Smooth muscle cell of the brain vasculature (primary cell): Measurements from ENCODE around the gene GINS3.

Experiments
- DNase-seq: peaks from one replicate; pipeline ENCODE4 v3.0.0-alpha.2; 2012; ENCODE audit warnings: low read depth, low spot score

GINS3 gene

DNA sequence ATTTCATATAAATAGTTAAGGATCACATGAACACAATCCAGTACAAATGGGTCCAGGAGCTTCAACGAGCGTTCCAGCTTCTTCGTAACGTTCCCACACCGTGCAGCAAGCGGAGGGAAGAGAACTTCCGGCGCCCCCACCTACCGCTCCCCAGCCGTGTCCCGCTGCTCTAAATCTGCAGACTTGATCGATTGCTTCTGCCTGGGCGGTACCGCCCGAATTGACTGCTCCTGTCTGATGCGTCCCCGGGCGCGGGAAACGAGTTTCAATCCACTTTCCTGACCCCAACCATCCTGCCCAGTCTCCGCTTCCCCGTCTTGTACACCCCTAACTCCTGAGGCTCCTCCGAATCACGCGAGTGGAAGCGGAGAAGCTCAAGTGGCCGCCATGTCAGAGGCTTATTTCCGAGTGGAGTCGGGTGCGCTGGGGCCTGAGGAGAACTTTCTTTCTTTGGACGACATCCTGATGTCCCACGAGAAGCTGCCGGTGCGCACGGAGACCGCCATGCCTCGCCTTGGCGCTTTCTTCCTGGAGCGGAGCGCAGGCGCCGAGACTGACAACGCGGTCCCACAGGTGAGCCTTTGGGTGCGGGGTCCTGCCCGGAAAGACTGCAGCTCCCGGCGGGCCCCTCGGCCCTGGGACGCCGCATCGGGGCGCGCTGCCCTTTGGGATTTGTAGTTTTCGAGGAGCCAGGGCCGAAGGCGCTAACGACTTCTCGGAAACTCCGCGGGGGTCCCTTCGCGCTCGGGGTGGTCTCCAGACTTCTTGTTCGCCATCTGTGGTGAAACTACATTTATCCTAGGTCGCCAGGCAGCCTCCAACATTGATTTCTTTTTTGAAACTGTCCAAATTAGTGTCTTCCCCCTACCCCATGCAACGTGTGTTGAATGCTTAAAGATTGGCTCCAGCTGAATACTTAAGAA is at the start of gene GINS3:
TSS of gene GINS3 (plus strand) at position 257 of the 923 bp plus-strand sequence. CDS start at position 388, 131 bp downstream.
- DNase-seq = peak; percentile 68

- DNase-seq = no peak
These were observed 48.7 kb upstream of the GINS3 start for GRCh38 chr16:58343562-58343961.

DNA sequence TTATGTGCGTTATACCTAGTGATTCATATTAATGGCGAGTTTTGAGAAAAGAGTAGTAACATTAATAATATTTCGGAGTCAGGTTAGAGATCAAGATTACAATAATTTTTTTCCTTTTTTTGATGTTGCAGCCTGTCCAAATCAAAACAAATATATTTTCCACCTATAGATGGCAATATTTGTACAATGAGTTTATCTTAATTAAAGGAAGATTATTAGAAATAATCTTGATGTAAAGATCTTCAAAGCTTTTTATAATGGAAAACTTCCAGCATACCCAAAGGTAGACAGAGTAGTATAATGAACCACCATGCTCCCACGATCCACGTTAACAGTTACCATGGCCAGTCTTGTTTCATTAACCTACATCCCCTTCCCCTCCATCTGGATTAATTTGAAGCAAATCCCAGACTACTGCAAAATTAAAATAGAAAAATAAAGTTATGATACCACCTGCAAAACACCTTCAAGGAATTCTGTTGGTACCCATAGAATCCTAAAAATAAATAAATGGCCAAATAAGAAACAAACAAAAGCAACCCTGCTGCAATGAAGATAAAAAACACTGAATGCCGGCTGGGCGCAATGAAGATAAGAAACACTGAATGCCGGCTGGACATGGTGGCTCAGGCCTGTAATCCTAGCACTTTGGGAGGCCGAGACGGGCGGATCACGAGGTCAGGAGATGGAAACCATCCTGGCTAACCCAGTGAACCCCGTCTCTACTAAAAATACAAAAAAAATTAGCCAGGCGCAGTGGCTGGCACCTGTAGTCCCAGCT is 46.5 kb upstream of the GINS3 start:
- DNase-seq = no peak

DNA sequence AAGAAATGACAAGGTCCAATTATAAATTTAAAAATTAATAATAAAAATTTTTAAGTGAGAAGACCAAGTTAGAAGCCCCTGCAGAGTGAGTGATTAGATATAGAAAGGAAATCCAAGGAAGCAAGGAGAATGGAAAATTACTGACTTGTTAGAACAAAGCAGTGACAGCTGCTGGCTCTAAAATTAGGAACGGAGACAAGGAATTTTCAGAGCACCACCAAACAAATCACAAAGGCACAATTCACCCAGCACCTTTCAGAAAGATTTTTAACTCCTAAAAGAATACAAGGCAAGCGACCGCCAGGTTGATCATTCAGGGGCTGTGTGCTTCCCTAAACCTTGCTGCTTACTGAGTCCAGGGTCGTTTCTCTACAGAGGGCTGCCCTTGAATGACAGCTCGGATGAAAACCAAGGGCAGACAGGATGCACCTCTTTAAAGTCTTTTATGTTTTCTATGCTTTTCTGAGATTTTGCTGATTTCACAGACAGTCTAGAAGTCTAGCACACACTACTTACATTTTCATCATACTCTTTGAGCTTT is 45.4 kb upstream of the GINS3 start:
- no peak for DNase-seq

GRCh38 chr16:58348986-58349385 is 43.3 kb upstream of the GINS3 start:
- DNase-seq = no peak

DNA sequence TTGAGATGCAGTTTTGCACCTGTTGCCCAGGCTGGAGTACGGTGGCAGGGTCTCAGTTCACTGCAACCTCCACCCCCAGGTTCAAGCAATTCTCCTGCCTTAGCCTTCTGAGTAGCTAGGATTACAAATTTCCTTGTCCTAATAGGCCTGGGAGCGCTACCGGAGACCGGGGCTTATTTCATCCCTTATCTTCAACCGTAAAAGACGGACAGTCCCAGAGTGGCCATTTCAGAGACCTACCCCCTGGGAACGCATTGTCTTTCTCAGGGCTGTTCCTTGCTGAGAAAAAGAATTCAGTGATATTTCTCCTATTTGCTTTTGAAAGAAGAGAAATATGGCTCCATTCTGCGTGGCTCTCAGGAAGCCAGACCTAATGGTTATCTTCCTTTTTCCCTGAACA is 39.6 kb upstream of the GINS3 start:
- DNase-seq = no peak

- no peak for DNase-seq
These were observed 32.1 kb upstream of the GINS3 start for GRCh38 chr16:58360041-58360634.

DNA sequence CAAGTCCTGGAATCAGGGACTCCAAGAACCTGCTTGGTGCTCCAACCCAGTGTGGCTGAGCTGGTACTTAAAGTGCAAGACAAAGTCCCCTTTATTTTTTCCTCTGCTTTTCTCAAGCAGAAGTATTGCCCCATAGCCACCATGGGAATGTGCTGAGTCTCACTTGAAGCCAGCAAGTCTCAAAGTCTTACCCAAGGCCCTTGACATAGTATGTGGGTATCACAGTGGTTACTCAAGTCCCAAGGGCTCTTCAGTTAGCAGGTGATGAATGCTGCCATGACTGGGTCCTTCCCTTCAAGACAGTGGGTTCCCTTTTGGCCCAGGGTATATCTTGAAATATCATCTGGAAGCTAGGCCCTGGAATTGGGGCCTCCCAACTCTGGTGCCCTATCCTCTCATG is 30.5 kb upstream of the GINS3 start:
- DNase-seq = no peak

GRCh38 chr16:58363746-58364393 is 28.4 kb upstream of the GINS3 start:
- DNase-seq = no peak

GRCh38 chr16:58365623-58366022 is 26.6 kb upstream of the GINS3 start:
- no peak for DNase-seq

GRCh38 chr16:58366247-58367031 is 25.8 kb upstream of the GINS3 start:
- DNase-seq = no peak

DNA sequence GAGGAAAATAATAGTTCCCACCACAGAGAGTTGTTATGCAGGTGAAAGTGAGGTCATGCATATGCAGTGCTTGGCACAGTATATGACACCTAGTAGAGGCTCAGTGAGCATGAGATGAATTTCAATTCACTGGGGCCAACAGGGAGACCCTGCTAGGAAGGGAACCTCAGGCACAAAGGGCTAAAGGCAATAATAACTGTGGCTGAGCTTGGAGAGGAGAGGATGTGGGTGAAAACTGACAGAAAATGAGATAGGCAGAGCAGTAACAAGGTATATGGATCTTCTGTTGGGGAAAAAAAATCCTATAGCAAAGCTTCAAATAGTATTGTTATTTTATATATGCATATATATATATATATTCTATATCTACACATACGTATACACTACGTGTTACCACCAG is 25.0 kb upstream of the GINS3 start:
- DNase-seq = no peak

- no peak for DNase-seq
These were observed 20.4 kb upstream of the GINS3 start for GRCh38 chr16:58371841-58372240.

- DNase-seq = no peak
These were observed 16.9 kb upstream of the GINS3 start for GRCh38 chr16:58375386-58375785.

GRCh38 chr16:58377932-58378331 is 14.3 kb upstream of the GINS3 start:
- DNase-seq = no peak

DNA sequence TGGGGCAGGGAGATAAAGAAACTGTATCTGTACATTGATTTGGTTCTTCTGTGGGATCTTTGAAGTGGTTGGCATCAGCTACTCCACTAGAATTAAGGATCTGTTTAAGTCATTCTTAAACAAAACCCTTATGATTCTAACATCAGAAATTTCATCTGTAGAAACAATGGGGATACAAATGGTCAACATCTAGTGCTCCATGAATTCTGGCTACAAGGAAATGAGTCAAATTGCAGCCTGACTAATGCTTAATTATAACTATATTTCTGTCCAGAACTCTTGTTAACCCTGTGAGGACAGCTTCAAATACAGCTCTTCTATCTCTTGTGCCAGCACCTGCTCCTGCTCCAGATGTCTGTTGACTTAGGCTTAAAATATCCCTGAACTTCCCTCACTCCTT is 13.9 kb upstream of the GINS3 start:
- DNase-seq = no peak

DNA sequence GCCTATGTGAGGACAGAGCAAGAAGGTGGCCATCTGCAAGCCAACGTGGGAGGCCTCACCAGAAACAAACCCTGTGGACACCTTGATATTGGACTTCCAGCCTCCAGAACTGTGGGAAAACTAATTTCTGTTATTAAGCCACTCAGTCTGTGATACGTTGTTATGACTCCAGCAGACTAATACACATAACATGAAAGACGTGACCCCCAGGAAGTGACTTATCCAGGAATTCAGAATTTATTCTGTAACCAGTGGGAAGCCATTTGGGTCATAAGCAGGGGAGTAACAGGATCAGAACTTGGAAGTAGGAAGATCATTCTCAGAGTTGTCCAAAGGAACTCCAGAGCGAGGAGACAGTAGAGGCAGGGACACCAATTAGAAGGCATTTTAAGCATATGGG is 12.5 kb upstream of the GINS3 start:
- no peak for DNase-seq

- DNase-seq = no peak
These were observed 10.6 kb upstream of the GINS3 start for GRCh38 chr16:58381661-58382060.

DNA sequence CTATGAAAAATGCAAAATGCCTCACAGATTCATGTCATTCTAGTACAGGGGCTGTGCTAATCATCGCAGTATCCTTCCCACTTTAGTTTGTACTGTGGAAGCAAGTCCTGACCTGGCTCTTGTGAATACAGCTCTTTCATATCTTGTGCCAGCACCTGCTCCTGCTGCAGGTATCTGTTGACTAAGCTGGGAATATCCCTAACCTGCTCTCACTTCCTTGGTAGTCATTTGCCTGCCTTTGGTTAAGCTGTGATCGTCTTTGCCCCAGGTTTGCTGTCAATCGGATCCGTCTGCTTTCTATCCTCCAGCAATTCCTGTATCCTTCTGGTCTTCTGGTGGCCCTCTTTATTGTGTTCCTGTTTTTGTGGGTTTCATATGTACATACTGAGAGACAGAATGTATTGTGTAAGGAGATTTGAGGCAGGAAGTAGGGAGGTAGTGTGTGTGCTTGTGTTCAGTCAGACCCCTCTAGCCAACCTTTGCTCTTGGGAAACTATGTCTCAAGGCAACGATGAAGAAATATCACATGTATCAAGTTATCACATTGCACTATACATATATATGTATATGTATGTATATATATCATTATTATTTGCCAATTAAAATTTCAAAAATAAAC is 7.7 kb upstream of the GINS3 start:
- DNase-seq = no peak

GRCh38 chr16:58385218-58385773 is 7.0 kb upstream of the GINS3 start:
- no peak for DNase-seq
